HL-60/S4 (cell line): Measurements from ENCODE around the gene INS.

Source experiments
- in situ Hi-C: fragments of 300-500 bp; cut with MboI; formaldehyde crosslinking; loops from 2 replicates; pipeline ENCODE4 v1.14.3; 2022; ENCODE audit warnings: low sequenced_read_pairs

INS gene

DNA sequence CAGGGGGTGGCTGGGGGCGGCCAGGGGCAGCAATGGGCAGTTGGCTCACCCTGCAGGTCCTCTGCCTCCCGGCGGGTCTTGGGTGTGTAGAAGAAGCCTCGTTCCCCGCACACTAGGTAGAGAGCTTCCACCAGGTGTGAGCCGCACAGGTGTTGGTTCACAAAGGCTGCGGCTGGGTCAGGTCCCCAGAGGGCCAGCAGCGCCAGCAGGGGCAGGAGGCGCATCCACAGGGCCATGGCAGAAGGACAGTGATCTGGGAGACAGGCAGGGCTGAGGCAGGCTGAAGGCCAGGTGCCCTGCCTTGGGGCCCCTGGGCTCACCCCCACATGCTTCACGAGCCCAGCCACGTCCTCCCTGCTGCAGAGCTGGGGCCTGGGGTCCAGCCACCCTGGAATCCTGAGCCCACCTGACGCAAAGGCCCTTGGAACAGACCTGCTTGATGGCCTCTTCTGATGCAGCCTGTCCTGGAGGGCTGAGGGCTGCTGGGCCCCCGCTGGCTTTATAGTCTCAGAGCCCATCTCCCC is at the start of gene INS:
Gene INS, minus strand, starts transcription at position 474 of the 524 bp plus-strand sequence. Its CDS starts 238 bp downstream, at position 236.
- in situ Hi-C loops = loop anchor here (25.0 kb wide), 1 partner anchor 323 kb away; the partner anchor contains the start of genes SYT8 and TNNI2

DNA sequence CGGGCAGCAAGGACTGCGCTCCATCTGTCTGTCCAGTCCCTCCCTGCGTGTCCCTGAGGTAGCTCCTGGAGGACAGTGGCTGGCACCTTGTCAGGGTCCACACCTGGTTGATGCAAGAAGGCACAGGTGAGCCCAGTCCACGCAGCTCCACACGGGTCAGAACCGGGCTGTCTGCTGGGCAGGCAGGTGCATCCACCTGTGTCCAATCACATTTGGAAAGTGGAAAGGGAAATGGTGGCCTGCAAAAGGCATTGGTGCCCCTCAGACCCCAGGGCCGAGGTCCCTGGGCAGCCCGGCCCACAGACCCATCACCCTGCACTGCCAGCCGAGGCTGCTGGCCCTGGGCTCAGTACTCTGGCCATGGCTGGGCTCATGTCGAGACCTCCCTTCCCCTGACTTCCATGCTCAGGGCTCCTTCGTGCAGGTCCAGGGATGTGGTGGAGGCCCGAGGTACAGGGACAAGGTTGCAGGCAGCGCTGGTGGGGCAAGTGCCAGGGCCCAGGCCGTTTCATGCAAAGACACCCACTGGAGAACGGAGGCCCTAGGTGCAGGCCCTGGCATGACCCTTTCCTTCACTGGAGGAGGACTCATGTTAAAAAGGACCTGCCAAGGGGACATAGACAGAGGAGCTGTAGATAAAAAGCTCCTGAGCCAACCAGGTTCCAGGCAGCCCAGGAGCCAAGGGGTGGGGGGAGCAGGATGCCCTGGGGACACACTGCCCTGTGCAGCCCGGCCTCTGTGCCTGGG is 49.5 kb upstream of the INS start:
- in situ Hi-C loops = no loop called here

DNA sequence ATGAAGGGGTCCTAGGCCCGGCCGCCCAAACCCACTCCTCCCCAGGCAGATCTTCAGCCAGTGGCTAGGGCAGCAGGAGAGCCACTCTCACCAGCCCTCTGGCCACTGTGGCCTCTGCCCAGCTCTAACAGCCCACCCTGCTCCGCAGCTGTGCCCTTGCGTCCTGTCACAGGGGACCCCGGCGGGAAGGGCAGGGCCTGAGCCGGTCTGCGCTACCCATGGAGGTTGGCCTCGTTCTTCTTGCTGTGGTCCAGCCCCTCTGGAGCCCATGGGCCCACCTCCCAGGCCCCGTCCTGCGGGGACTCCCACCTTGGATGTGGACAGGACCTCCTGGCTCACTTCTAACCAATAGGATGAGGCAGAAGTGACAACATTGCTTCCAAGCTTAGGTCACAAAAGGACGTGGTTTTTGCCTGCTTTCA is 48.9 kb upstream of the INS start:
- in situ Hi-C loops = no loop called here

DNA sequence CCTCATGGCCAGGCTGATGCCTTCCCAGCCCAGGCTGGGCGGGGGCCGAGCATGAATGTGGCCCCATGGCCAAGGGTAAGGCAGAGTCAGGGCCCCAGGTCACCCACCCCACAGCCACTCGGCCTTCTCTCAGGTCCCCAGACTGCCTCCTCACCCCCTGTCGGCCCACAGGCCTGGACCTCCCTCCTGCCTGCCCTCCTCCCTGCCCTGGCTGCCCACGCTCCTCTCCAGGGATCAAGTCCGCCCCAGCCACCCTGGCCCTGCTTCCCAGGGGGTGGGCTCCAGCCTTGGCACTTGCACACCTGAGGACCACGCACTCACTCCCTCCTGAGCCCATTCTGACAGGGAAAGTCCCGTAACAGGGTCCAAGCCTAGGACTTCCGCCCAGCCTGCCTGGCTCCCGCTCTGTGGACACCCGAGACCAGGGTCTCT is 48.4 kb upstream of the INS start:
- in situ Hi-C loops = no loop called here

DNA sequence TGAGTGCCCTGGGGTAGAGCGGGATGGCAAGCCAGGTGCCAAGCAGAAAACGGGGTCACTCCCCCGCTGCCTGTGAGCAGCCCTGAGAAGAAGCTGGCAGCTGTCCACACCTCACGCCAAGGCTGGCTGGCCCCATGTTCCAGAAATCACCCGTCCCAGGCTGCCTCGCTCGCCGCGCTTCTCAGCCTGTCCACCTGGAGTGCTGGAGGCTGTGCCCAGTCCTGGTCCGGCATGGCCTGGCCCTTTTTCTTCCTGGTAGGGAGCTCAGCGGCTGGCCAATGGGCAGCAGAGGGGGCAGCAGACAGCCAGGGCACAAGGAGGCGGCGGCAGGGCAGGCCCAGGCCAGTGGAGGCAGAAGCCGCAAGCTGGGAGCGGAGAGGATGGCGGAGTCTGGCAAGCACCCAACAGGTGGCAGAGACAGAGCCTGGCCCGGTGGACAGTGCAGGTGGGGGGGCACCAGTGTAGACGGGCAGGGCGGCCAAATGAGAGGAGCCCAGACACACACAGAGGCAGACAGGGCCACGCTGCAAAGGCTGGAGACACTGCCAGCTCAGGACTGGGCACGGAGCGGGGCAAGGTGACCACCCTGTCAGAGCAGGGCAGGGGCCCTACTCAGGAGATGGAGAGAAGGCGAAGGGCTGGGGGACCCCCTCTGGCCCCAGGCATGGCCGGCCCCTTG is 47.8 kb upstream of the INS start:
- in situ Hi-C loops = no loop called here

DNA sequence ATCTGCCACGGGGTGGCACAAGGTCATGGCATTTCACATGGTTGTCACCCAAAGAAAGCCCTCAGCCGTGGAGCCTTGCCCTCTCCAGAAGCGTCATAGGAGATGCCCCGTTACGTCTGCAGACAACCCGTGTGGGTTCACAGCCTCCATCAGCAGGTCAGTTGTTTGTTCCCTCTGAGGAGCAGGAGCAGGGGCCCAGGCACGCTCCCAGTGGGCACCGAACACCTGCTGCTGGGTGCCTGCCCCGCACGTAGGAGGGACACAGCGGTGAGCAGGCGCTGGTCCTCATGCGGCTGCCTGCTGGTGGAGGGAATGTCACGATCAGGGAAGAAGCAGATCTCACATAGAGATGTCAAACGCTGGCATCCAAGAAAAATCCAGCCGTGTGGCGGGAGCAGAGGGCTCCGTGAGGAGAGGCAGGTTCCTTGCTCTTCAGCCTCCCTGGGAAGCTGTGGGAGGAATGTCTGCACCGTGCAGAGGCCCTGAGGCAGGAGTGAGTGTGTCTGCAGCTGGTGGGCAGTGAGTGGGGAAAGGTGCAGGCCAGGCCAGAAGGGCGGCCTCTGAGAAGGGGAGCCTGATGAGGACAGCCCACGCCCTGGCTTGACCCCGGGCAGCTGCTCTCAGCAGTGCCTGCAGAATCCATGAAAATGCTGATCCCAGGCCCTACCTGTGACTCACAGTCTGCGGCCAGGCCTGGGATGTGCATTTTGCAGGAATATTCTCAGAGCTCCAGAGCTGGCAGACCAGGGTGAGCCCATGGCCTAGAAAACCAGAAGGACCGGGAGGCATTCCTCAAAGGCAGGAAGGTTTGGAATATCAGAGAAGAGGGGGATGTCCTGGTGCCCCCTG is 47.0 kb upstream of the INS start:
- in situ Hi-C loops = no loop called here

DNA sequence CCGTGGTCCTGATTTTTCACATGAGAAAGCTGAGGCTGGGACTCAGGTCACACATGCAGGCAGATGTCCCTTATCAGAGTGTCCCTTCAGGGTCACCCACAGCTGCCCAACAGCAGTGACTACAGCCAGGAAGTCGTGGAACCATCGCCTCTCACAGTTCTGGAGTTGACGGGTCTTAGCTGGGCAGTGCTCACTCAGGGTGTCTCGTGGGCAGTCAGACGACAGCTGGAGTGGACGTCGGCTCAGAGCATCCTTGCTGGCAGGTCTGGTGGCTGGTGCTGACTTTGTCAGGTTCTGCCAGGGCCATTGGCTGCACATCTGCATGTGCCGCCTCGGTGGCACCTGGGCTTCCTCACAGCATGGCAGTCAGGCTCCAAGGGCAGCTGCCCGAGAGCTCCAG is 46.2 kb upstream of the INS start:
- in situ Hi-C loops = no loop called here

DNA sequence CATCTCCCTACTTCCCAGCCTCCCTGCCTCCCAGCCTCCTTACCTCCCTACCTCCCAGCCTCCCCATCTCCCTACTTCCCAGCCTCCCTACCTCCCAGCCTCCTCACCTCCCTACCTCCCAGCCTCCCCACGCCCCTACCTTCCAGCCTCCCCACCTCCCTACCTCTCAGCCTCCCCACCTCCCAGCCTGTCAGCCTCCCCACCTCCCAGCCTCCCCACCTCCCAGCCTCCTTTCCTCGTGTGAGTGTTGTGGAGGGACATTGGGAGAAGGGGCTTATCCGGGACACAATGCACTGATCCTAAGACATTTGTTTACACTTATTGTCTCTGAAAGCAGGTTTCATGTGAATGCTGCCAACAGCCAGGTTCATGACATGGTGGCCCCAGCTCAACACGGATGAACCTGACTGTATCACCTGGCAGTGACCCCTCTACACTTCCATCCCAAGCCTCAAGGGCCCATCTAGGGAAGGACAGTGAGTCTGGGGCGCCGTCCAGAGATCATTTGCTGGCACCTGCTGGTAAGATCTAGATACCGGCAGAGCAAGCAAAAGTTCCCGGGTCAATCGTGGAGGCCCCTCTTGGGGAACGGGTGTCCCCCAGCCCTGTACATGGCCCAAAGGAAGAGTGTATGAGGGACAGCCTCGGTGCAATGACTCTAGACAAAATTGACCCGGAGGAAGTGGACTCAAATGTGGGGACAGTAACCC is 45.1 kb upstream of the INS start:
- in situ Hi-C loops = no loop called here

DNA sequence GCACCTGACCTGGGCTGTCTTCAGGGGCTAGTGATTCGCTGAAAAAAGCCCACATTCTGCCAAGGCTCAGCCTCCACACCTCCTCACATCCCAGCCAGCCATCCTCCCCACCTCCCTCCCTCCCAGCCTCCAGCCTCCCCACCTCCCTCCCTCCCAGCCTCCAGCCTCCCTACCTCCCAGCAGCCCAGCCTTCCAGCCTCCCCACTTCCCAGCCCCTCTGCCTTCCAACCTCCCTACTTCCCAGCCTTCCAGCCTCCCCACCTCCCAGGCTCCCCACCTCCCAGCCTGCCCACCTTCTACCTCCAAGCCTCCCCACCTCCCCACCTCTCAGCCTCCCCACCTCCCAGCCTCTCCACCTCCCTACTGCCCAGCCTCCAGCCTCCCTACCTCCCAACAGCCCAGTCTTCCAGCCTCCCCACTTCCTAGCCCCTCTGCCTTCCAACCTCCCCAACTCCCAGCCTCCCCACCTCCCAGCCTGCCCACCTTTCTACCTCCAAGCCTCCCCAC is 44.3 kb upstream of the INS start:
- in situ Hi-C loops = no loop called here

DNA sequence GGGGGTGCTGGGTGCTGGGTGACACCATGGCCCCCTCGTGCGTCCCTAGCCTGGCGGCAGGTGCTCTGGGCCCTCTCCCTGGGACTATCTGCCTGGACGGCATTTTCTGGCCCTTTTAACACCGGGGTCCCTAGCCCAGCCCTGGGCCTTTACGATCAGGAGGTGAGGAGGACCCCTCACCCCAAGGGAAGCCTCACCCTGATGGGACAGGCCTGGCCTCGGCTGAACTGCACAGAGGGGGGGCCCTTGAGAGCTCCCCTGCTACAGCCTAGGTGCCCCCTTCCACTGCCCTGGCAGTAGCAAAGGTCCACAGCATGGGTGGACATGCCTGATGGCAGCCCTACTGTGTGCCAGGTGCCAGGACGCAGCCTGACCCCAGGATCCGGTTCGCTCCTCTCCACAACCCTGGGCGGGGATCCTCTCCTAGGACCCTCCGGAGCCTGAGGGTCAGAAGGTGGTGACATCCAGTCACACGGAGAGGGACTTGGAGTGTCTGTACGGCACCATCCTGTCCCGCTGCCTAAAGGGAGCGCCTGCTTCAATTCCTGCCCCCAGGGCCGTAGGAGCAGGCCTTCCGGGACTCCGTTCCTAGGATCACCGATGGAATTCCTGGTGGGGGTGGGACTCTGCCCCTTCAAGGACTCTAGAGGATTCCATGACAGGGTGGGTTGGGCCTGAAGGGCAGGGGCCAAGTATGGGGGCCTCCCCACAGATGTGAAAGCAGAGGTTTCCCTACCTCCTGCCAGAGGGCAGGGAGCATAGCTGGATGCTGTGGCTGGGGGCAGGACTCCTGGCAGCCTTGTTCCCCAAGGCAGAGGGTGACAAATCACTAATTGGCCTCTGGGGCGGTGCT is 43.6 kb upstream of the INS start:
- in situ Hi-C loops = no loop called here

DNA sequence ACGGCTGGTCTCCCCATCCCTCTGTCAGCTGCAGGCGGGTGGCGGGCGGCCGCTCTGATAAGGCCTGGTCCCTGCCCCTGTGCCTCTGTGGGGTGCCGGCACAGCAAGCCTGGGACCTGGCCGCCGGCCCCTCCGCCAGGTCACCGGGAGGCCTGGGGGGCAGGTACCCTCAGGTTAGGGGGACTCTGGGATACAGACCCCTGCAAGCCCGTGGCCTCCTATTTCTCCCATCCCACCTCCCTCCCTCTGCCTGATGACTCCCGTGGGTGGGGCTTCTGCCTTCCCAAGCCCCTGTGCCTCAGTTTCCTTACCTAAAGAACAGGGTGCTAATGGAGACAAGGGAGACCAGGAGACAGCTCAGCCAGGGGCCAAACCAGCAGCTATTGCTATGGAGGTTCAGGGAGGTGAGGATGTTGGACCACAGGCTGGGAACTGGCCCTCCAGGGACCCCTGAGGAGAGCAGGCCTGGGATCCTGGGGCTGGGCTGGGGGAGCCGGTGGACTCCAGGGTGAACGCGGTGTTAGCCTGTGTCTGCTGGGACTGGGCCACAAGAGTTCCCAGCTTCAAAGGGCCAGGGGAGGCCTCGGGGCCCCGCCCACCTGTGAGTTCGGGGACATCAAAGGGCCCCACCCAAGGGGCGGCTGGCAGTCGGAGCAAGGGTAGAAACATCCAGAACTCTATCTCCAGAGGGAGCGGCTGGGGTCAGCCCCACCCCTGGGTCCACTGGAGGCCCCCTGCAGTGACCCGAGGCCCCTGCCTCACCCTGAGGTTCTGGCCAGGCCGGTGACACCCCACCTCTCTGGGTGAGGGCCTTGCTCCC is 42.6 kb upstream of the INS start:
- in situ Hi-C loops = no loop called here

DNA sequence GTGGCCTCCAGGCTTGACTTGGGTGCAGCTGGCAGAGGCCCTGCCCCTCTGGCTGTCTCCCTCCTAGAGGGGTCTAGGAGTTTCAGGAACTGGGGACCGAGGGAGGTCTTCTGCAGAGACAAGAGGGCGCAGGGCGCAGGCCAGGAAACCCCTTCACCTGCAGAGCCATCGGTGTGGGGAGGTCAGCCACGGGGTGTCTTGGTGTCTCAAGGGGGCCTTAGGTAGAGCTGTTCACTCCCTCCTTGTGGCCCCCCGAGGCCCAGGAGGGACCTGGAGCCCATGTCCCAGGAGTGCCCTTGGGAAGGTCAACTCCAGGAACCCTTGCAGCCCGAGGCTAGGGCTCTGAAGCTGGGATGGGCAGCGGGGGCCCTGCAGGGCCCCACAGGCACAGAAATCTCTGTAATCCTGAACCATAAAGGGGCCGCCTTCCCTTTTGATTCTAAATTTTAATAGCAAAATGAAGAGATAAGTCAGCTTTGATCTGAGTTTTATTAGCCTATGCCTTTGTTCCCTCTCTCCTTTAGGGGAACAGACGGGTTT is 42.0 kb upstream of the INS start:
- in situ Hi-C loops = no loop called here

DNA sequence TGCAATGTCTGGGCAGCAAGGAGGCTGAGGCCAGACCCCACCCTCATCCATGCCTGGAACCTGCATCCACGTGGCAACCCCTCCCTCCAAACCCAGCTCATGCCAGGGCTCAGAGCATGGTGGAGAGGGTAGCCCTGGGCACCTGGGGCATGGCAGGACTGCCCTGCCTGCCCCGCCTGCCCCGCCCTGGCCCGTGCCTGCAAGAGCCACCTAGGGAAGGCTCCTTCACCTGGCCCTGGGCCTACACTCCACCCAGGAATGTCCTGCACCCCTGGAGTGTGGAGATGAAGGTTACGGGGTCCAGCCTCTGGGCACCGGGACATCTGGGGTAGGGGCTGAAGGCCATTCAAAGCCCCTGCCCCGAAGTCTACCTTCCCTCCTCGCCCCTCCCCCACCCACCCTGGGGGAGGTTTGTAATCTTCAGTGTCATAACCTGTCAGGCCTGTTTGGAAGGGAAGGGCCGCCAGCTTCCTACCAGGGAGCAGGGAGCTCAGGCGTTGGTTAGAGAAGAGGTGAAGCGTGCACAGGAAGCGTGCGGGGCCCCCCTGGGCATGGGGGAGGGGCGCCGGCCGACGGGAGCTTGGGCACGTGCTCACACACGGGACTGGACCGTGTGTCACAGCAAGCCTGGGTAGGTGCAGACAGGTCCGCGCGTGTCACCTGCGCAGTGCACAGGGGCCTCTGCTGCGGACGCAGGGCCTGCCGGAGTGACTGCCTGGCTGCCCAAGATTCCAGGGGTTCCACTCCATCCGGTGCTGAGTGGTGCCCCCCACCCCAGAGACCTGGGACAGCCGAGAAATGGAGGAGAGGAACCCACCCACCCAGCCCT is 41.3 kb upstream of the INS start:
- in situ Hi-C loops = no loop called here

DNA sequence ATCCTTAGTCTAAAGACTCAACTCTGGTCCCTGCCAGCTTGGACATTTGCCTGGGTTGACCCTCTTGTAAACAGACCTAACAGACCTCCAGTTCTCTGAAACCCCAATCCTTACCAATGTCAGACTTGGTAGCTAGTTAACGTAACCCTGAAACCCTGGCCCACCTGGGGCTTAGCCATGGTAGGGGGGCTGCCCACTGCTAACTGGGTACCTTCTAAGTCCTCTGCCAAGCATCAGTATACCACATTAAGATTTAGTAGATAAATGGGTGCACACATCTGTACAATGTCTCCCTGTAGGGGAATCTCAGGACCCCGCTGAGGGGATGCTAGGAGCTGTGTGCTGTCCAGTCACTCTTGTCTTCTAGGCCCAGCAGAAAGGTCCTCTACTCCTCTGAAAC is 40.5 kb upstream of the INS start:
- in situ Hi-C loops = no loop called here

DNA sequence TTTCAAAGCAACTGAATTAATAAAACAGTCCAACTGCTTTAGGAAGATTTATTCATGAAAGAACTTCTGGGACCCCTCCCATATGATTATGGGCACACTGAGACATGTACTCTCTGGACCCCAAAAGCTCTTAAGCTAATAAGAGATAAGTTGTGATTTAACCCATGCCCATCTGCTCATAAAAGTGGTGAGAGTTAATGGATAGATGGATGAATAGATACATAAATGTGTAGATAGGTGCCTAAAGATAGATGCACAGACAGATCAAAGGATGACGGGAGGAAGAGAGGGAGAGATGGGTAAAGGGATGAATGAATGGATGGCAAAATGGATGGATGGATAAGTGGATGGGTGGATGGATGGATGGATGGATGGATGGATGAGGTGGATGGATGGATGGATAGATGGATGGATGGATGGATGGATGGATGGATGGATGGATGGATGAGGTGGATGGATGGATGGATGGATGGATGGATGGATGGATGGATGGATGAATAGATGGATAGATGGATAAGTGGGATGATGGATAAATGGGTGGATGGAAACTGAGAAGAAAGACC is 40.0 kb upstream of the INS start:
- in situ Hi-C loops = no loop called here

DNA sequence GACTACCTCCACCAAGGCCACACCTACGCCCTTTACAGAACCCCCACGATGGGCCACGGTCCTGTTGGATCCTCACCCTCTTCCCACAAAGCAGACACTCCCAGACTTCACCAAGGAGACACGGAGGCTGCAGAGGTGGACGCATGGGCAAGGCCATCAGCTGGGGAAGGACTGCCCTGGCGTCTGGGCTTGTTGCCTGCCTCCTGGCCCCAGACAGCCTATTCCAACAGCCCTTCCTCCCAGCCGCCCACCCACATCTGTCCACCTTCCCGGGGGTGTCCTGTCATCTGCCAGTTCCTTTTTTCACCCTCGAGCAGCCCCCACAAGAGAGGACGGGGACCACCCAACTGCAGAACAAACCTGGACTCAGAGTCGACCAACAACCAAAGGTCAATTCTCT is 39.5 kb upstream of the INS start:
- in situ Hi-C loops = no loop called here
